ACC112 (cell line): ENCODE measurements around the gene KDM6A.
"Not testable (repeated sequence)": the region's sequence is repeated elsewhere in the genome, so short reads cannot be mapped to it uniquely, and the experiment has no call there.

Experiments used
- H2AFZ ChIP-seq: fragments of 200-600 bp; sonication (generic); one replicate; pipeline ENCODE4 v1.6.0; 2017; ENCODE audit warnings: antibody characterized with exemption, low read length; ENCODE audit not compliant: unreplicated experiment
- H3K27ac ChIP-seq: fragments of 200-600 bp; sonication (generic); 2 replicates; pipeline ENCODE4 v1.5.1; 2014; ENCODE audit warnings: low read depth, mild to moderate bottlenecking, antibody characterized with exemption, low read length, moderate library complexity
- H3K27me3 ChIP-seq: fragments of 200-600 bp; sonication (generic); 2 replicates; pipeline ENCODE4 v1.6.1; 2014; ENCODE audit warnings: mild to moderate bottlenecking, antibody characterized with exemption, low read length, moderate library complexity, mixed read lengths; ENCODE audit not compliant: insufficient read depth
- H3K36me3 ChIP-seq: fragments of 200-600 bp; sonication (generic); 2 replicates; pipeline ENCODE4 v1.6.1; 2016; ENCODE audit warnings: mild to moderate bottlenecking, antibody characterized with exemption, low read length, moderate library complexity, mixed read lengths; ENCODE audit not compliant: insufficient read depth
- H3K4me1 ChIP-seq: fragments of 200-600 bp; sonication (generic); one replicate; pipeline ENCODE4 v1.6.1; 2016; ENCODE audit warnings: low read length, mixed read lengths; ENCODE audit not compliant: insufficient read depth, unreplicated experiment, control insufficient read depth
- H3K4me3 ChIP-seq: fragments of 200-600 bp; sonication (generic); 2 replicates; pipeline ENCODE4 v1.5.1; 2014; ENCODE audit warnings: mild to moderate bottlenecking, low read depth, low read length
- H3K79me2 ChIP-seq: fragments of 200-600 bp; sonication (generic); one replicate; pipeline ENCODE4 v1.6.0; 2016; ENCODE audit warnings: low read length; ENCODE audit not compliant: control insufficient read depth, unreplicated experiment, insufficient read depth

Gene KDM6A

GRCh38 chrX:44918722-44919121, 45.7 kb downstream of the KDM6A start:
- no peaks in the 10 kb centered on the region for H3K27me3 ChIP-seq
- H3K36me3 ChIP-seq = no peaks in the 10 kb centered on the region
- peaks cover 79% of the 10 kb centered on the region for H3K79me2 ChIP-seq
- no peak overlapping the region for H3K27ac ChIP-seq
- peaks cover 21% of the 10 kb centered on the region for H3K4me1 ChIP-seq
- H3K4me3 ChIP-seq = no peak overlapping the region
- no peak overlapping the region for H2AFZ ChIP-seq

GRCh38 chrX:44922980-44923379, 50.0 kb downstream of the KDM6A start:
- no peaks in the 10 kb centered on the region for H3K36me3 ChIP-seq
- H3K27me3 ChIP-seq = no peaks in the 10 kb centered on the region
- peaks cover 3% of the 10 kb centered on the region for H3K4me1 ChIP-seq
- H3K27ac ChIP-seq = no peak overlapping the region
- no peak overlapping the region for H2AFZ ChIP-seq
- no peak overlapping the region for H3K4me3 ChIP-seq
- peaks cover 78% of the 10 kb centered on the region for H3K79me2 ChIP-seq

- Histone ChIP-seq H3K27ac (no peak overlapping the region), H3K27me3 (no peaks in the 10 kb centered on the region), H3K36me3 (no peaks in the 10 kb centered on the region), H3K4me3 (no peak overlapping the region), H3K4me1 (no peaks in the 10 kb centered on the region), H2AFZ (no peak overlapping the region), H3K79me2 (peaks cover 77% of the 10 kb centered on the region)
Measured at GRCh38 chrX:44927398-44927797, 54.4 kb downstream of the KDM6A start.

- no peak overlapping the region for H3K27ac ChIP-seq
- H3K36me3 ChIP-seq = no peaks in the 10 kb centered on the region
- peaks cover 65% of the 10 kb centered on the region for H3K79me2 ChIP-seq
- H3K27me3 ChIP-seq = no peaks in the 10 kb centered on the region
- H3K4me1 ChIP-seq = no peaks in the 10 kb centered on the region
- no peak overlapping the region for H3K4me3 ChIP-seq
- no peak overlapping the region for H2AFZ ChIP-seq
Measured at GRCh38 chrX:44931441-44931973, 58.5 kb downstream of the KDM6A start.

- Histone ChIP-seq H3K4me1 (no peaks in the 10 kb centered on the region), H3K36me3 (no peaks in the 10 kb centered on the region), H3K27me3 (no peaks in the 10 kb centered on the region), H3K4me3 (no peak overlapping the region), H3K27ac (no peak overlapping the region), H2AFZ (no peak overlapping the region), H3K79me2 (peaks cover 68% of the 10 kb centered on the region)
Measured at GRCh38 chrX:44935172-44935571, 62.2 kb downstream of the KDM6A start.

- Histone ChIP-seq H2AFZ (no peak overlapping the region), H3K36me3 (no peaks in the 10 kb centered on the region), H3K4me1 (no peaks in the 10 kb centered on the region), H3K27me3 (no peaks in the 10 kb centered on the region), H3K27ac (no peak overlapping the region), H3K79me2 (peaks cover 68% of the 10 kb centered on the region), H3K4me3 (no peak overlapping the region)
Measured at GRCh38 chrX:44935640-44936039, 62.7 kb downstream of the KDM6A start.

GRCh38 chrX:44937606-44938005, 64.6 kb downstream of the KDM6A start:
- Histone ChIP-seq H3K79me2 (peaks cover 59% of the 10 kb centered on the region), H3K27me3 (no peaks in the 10 kb centered on the region), H2AFZ (no peak overlapping the region), H3K36me3 (no peaks in the 10 kb centered on the region), H3K4me3 (no peak overlapping the region), H3K4me1 (no peaks in the 10 kb centered on the region), H3K27ac (no peak overlapping the region)

- Histone ChIP-seq H2AFZ (no peak overlapping the region), H3K79me2 (peaks cover 62% of the 10 kb centered on the region), H3K36me3 (no peaks in the 10 kb centered on the region), H3K27ac (no peak overlapping the region), H3K4me3 (no peak overlapping the region), H3K4me1 (no peaks in the 10 kb centered on the region), H3K27me3 (no peaks in the 10 kb centered on the region)
Measured at GRCh38 chrX:44938111-44938510, 65.1 kb downstream of the KDM6A start.

- not testable (repeated sequence) for H3K27ac ChIP-seq, H3K4me3 ChIP-seq, H3K4me1 ChIP-seq, H2AFZ ChIP-seq, H3K27me3 ChIP-seq
- Histone ChIP-seq H3K79me2 (peaks cover 67% of the 10 kb centered on the region), H3K36me3 (peaks cover 19% of the 10 kb centered on the region)
Measured at GRCh38 chrX:44940541-44940940, 67.6 kb downstream of the KDM6A start.

- peaks cover 57% of the 10 kb centered on the region for H3K79me2 ChIP-seq
- no peaks in the 10 kb centered on the region for H3K4me1 ChIP-seq
- H3K27me3 ChIP-seq = no peaks in the 10 kb centered on the region
- H3K4me3 ChIP-seq = no peak overlapping the region
- H2AFZ ChIP-seq = no peak overlapping the region
- peaks cover 19% of the 10 kb centered on the region for H3K36me3 ChIP-seq
- no peak overlapping the region for H3K27ac ChIP-seq
Measured at GRCh38 chrX:44943007-44943406, 70.0 kb downstream of the KDM6A start.

- Histone ChIP-seq H3K79me2 (peaks cover 54% of the 10 kb centered on the region), H3K36me3 (peaks cover 19% of the 10 kb centered on the region), H3K27me3 (no peaks in the 10 kb centered on the region), H3K4me3 (no peak overlapping the region), H3K27ac (no peak overlapping the region), H2AFZ (no peak overlapping the region), H3K4me1 (no peaks in the 10 kb centered on the region)
Measured at GRCh38 chrX:44944894-44945293, 71.9 kb downstream of the KDM6A start.
